OCI-M2 (cell line): ENCODE results near the gene WBP2NL.

Source experiments
- DNase-seq: peaks from one replicate; lab custom pipeline; 2025; ENCODE audit not compliant: unreplicated experiment; lab: John Stamatoyannopoulos, UW

Gene WBP2NL

GRCh38 chr22:41978732-41979131 lies 19.9 kb upstream of the WBP2NL start:
- DNase-seq: no peak

- no peak for DNase-seq
Observed at GRCh38 chr22:41979423-41980250, 19.0 kb upstream of the WBP2NL start.

- no peak for DNase-seq
Observed at GRCh38 chr22:41982865-41983264, 15.7 kb upstream of the WBP2NL start.

- DNase-seq: no peak
Observed at GRCh38 chr22:41983513-41984405, 14.8 kb upstream of the WBP2NL start.

GRCh38 chr22:41987276-41987675 lies 11.3 kb upstream of the WBP2NL start:
- DNase-seq: no peak

- DNase-seq: no peak
Observed at GRCh38 chr22:41989246-41989645, 9.3 kb upstream of the WBP2NL start.

- DNase-seq: no peak
Observed at GRCh38 chr22:41991111-41991510, 7.5 kb upstream of the WBP2NL start.

GRCh38 chr22:41992496-41992895 lies 6.1 kb upstream of the WBP2NL start:
- no peak for DNase-seq

- no peak for DNase-seq
Observed at GRCh38 chr22:41995211-41995610, 3.4 kb upstream of the WBP2NL start.

GRCh38 chr22:41996826-41997225 lies 1.8 kb upstream of the WBP2NL start:
- no peak for DNase-seq

- no peak for DNase-seq
Observed at GRCh38 chr22:42000466-42000865, 1.9 kb downstream of the WBP2NL start.

- DNase-seq: no peak
Observed at GRCh38 chr22:42001121-42001520, 2.5 kb downstream of the WBP2NL start.

GRCh38 chr22:42001706-42002105 lies 3.1 kb downstream of the WBP2NL start:
- no peak for DNase-seq

- DNase-seq: no peak
Observed at GRCh38 chr22:42007922-42008321, 9.3 kb downstream of the WBP2NL start.

- DNase-seq: no peak
Observed at GRCh38 chr22:42010778-42011177, 12.2 kb downstream of the WBP2NL start.

GRCh38 chr22:42013385-42013784 lies 14.8 kb downstream of the WBP2NL start:
- no peak for DNase-seq

GRCh38 chr22:42016111-42016510 lies 17.5 kb downstream of the WBP2NL start:
- no peak for DNase-seq

- DNase-seq: no peak
Observed at GRCh38 chr22:42018224-42018623, 19.6 kb downstream of the WBP2NL start.

GRCh38 chr22:42021571-42021970 lies 23.0 kb downstream of the WBP2NL start:
- DNase-seq: no peak

GRCh38 chr22:42022162-42022847 lies 23.7 kb downstream of the WBP2NL start:
- DNase-seq: no peak

- DNase-seq: no peak
Observed at GRCh38 chr22:42025421-42025820, 26.8 kb downstream of the WBP2NL start.
